Measurements from ENCODE around the gene ANKRD40. TPM values are rescaled to one million over a fixed set of nuclear protein-coding genes. Genes with fewer than 3 reads are reported as not detected.

The ANKRD40 gene
- total and polyA plus RNA-seq, 10 of the 15 experiments (the other 5 are each of a cell fraction or from before 2014, with no cell fraction given), result 5.9 to 21.7 (median 14.8) TPM

DNA sequence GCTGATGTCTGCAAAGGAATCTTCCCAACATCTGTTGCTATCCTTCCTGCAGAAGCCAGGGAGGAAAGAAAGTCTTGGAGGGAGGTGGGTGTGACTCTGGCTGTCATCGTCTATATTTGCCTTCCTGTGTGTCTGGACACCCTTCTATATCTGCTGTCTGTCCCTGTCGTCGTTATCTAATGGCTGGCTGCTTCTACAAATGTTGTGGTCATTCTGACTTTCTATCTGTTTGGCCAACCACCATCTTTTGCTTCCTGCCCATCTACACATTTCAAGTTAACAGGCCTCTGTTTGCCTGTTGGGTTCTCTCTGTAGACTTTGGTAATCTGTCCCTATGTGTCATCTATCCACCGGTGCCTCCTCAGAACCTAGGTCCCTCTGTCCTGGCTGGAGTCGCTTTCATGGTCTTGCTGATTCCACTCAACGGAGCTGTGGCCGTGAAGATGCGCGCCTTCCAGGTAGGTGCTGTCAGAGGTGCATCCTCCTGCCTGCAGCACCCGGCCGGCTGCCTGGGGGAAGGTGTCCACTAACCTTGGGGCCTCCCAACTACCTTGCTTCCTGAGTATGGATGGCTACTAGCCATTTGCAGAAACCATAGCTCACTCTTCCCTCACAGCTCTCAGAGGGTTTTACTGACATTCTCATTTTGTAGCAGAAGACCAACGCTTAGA is 42.8 kb downstream of the ANKRD40 start (continued):
- TF ChIP-seq, protein P1, sequence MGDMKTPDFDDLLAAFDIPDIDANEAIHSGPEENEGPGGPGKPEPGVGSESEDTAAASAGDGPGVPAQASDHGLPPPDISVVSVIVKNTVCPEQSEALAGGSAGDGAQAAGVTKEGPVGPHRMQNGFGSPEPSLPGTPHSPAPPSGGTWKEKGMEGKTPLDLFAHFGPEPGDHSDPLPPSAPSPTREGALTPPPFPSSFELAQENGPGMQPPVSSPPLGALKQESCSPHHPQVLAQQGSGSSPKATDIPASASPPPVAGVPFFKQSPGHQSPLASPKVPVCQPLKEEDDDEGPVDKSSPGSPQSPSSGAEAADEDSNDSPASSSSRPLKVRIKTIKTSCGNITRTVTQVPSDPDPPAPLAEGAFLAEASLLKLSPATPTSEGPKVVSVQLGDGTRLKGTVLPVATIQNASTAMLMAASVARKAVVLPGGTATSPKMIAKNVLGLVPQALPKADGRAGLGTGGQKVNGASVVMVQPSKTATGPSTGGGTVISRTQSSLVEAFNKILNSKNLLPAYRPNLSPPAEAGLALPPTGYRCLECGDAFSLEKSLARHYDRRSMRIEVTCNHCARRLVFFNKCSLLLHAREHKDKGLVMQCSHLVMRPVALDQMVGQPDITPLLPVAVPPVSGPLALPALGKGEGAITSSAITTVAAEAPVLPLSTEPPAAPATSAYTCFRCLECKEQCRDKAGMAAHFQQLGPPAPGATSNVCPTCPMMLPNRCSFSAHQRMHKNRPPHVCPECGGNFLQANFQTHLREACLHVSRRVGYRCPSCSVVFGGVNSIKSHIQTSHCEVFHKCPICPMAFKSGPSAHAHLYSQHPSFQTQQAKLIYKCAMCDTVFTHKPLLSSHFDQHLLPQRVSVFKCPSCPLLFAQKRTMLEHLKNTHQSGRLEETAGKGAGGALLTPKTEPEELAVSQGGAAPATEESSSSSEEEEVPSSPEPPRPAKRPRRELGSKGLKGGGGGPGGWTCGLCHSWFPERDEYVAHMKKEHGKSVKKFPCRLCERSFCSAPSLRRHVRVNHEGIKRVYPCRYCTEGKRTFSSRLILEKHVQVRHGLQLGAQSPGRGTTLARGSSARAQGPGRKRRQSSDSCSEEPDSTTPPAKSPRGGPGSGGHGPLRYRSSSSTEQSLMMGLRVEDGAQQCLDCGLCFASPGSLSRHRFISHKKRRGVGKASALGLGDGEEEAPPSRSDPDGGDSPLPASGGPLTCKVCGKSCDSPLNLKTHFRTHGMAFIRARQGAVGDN (IDR thresholded peaks at IDR 0.05), result no peak
- TF ChIP-seq MXI1 (IDR thresholded peaks at IDR 0.05; ENCODE audit: low read depth, low read length) (no peak), STAT3 (IDR thresholded peaks at IDR 0.05; ENCODE audit: low read depth, low read length) (no peak), BMI1 (IDR thresholded peaks at IDR 0.05; ENCODE audit: borderline replicate concordance) (no peak)
- TF ChIP-seq, protein P2, sequence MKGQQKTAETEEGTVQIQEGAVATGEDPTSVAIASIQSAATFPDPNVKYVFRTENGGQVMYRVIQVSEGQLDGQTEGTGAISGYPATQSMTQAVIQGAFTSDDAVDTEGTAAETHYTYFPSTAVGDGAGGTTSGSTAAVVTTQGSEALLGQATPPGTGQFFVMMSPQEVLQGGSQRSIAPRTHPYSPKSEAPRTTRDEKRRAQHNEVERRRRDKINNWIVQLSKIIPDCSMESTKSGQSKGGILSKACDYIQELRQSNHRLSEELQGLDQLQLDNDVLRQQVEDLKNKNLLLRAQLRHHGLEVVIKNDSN (IDR thresholded peaks at IDR 0.05; ENCODE audit: borderline replicate concordance, extremely low read length, insufficient read depth, low read depth, low read length), result no peak

DNA sequence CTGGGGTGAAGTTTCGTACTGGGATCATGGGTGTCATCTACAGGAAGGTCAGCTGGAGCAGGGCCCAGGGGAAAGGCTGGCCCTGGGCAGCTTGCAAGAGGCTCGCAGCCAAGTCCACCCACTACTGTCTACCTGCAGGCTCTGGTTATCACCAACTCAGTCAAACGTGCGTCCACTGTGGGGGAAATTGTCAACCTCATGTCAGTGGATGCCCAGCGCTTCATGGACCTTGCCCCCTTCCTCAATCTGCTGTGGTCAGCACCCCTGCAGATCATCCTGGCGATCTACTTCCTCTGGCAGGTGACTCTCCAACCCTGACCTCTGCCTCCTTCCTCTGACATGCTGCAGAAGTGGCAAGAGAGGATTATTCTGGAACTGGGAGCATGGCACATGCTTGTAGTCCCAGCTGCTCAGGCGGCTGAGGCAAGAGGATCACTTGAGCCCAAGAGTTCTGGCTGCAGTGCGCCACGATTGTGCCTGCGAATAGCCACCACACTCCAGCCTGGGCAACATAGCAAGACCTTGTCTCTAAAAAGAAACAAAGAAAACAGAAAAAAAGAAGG is 43.8 kb downstream of the ANKRD40 start:
- Histone ChIP-seq H3K4me1 (ENCODE audit: control insufficient read depth, insufficient read depth, low read length) (no peaks in the 10 kb centered on the region), H3K9me3 (replicated peaks; ENCODE audit: control insufficient read depth, insufficient read depth, low read length) (no peaks in the 10 kb centered on the region), H2AFZ (ENCODE audit: control insufficient read depth, low read depth, low read length) (no peak overlapping the region), H3K9ac (ENCODE audit: control insufficient read depth, insufficient read depth, low read length) (no peak overlapping the region), H3K79me2 (ENCODE audit: control insufficient read depth, insufficient read depth, low read length) (no peaks in the 10 kb centered on the region), H3K4me3 (no peak overlapping the region), H4K20me1 (ENCODE audit: control insufficient read depth, insufficient read depth) (no peaks in the 10 kb centered on the region), H3K27ac (ENCODE audit: control insufficient read depth, insufficient read depth) (no peak overlapping the region), H3K27me3 (replicated peaks in 1 of 2; ENCODE audit: control insufficient read depth in 2 of 2, insufficient read depth in 2 of 2, low read length in 1 of 2) (no peaks in the 10 kb centered on the region), H3K36me3 (ENCODE audit: control insufficient read depth in 2 of 2, insufficient read depth in 2 of 2, low read length in 1 of 2) (no peaks in the 10 kb centered on the region), H3K4me2 (ENCODE audit: control insufficient read depth, insufficient read depth) (no peak overlapping the region)
- in situ Hi-C loops (cut with MboI), result no loop called here
- BruUV-seq (replicated peaks), result no TSS peak
- no peak for DNase-seq (ENCODE audit: low read depth, low spot score)
- ChIA-PET POLR2A (no interaction called here), CTCF (no interaction called here), SMC1A (ENCODE audit: uncharacterized antibody, unreplicated experiment) (interaction anchor here (1.5 kb wide), 1 partner anchor 31 kb away, joined by 3 read pairs; no protein-coding TSS in a partner anchor), RAD21 (ENCODE audit: unreplicated experiment) (no interaction called here)
- no peak for FAIRE-seq
- ATAC-seq, result no peak
- intact Hi-C loops (cut with micrococcal nuclease; ENCODE audit: unreplicated experiment), result no loop called here
- WGBS (ENCODE audit: insufficient coverage, insufficient replicate concordance, low lambda C conversion rate, missing lambda C conversion rate), result 66% methylated on average over 10 of the region's 10 CpGs
- no peak for TF ChIP-seq SPI1 (IDR thresholded peaks at IDR 0.05; ENCODE audit: borderline replicate concordance, insufficient read depth, low read depth, low read length)
- TF ChIP-seq FOS (IDR thresholded peaks at IDR 0.05; ENCODE audit: borderline replicate concordance, extremely low read depth, insufficient read length), result no peak
- TF ChIP-seq NR2C1 (IDR thresholded peaks at IDR 0.05), result no peak
- TF ChIP-seq, protein P3, sequence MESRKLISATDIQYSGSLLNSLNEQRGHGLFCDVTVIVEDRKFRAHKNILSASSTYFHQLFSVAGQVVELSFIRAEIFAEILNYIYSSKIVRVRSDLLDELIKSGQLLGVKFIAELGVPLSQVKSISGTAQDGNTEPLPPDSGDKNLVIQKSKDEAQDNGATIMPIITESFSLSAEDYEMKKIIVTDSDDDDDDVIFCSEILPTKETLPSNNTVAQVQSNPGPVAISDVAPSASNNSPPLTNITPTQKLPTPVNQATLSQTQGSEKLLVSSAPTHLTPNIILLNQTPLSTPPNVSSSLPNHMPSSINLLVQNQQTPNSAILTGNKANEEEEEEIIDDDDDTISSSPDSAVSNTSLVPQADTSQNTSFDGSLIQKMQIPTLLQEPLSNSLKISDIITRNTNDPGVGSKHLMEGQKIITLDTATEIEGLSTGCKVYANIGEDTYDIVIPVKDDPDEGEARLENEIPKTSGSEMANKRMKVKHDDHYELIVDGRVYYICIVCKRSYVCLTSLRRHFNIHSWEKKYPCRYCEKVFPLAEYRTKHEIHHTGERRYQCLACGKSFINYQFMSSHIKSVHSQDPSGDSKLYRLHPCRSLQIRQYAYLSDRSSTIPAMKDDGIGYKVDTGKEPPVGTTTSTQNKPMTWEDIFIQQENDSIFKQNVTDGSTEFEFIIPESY (IDR thresholded peaks at IDR 0.05), result no peak
- TF ChIP-seq SRF (IDR thresholded peaks at IDR 0.05; ENCODE audit: low read depth in 2 of 2, low read length in 2 of 2), result no peak
